ENCODE data around the gene THAP5.
"Not testable (repeated sequence)": the region's sequence is repeated elsewhere in the genome, so short reads cannot be mapped to it uniquely, and the experiment has no call there.

Gene THAP5

GRCh38 chr7:108584211-108584610 lies 14.7 kb upstream of the THAP5 start:
- no peak for DNase-seq

DNA sequence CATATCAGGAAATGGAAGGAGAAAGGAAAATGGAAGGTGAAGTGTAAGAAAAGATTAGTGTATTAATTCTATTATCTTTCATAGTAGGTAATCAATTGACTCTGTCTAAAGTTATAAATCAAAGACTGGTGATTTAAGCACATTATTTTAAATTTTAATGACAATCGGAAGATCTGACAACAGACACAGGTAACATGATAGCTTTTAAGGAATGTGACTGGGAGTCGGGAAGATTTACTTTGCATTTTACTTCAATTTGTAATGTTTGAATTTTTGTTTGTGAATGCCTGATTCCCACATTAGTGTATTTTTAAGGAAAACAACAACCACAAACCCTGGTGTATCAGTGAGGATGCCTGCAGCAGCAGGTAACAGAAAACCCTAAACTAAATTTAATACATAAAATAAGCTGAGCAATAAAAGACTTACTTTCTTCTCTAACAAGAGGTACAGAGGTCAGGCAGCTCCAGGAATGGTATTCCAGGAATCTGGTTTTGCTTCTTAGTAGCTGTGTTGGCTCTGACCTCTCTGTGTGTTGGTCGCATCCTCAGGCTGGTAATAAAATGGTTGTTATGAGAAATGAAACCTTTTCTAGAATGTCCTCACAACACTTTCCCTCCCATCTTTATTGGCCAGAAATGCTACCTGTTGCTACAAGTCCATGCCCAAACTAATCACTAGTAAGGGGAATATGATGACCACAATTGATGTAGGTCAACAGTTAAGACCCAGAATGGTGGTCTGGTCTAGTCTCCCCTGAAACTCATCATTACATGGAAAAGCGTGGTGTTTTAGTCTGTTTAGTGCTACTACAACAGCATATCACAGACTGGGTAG lies 12.4 kb upstream of the THAP5 start:
- no peak for DNase-seq

DNA sequence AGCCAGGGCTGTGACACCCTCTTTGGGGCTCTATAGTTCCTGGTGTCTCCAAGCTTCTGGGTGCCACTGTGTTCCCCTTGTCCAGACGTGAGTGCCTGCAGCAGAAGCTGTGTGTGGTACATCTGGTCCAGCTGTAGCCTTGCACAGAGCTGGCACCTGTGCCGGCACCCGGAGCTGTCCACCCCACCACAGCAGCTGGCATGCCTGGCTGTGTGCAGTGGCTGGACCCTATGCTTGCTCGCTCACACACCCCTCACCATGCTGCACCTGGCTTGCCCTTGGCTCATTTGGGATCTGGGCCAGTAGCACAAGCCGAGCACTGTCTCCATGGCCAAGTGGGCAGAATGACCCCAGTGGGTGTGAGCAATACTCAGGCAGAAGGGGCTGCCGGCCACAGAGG lies 10.8 kb upstream of the THAP5 start:
- DNase-seq, result no peak

DNA sequence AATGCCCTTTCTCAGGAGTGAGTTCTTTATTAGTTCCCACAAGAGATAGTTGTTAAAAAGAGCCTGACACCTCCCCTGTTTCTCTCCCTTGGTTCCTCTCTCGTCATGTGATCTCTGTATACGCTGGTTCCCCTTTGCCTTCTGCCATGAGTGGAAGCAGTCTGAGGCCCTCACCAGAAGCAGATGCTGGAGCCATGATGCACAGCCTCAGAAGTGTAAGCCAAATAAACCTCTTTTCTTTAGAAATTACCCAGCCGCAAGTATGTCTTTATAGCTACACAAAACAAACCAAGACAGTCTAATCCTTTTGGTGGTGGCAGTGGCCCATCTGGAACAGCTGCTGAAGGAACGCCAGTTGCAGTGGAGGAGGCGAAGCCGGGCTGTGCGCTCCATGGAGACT lies 9.4 kb upstream of the THAP5 start:
- DNase-seq, result no peak

GRCh38 chr7:108576116-108576515 lies 6.6 kb upstream of the THAP5 start:
- no peak for DNase-seq

DNA sequence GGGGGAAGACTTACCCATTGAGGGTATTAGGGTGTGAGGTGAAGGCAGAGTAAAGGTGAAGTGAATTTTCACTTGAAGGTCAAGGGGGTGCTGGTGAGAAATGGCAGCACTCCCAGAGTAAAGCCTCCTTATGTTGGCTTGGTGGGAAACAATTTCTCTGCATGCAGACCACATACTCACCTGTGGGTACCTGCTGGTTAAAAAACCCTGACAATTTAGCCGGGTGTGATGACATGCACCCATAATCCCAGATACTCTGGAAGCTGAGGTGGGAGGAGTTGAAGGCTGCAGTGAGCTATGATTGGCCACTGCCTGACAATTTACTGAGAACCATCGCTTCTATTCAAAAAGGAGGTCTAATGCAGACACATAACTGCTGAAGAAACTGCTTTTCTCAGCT lies 5.7 kb upstream of the THAP5 start:
- no peak for DNase-seq

DNA sequence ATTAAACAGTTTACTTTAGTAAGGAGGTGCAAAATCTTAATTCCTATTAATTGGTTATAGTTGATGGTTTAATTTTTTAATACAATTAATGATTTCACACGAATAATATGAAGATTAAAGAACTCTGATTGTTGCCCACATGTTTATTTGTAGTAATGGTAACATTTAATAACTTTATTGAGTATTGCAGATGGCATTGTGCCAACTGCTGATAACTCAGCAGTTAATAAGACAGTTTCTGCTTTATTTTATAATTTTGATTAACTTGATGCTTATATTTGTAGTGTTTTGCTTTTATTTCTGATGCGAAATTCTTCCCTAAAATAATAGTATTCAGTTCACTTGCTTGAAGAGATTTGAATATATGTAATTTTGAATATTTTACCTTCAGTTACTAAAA lies 3.0 kb upstream of the THAP5 start:
- DNase-seq, result no peak

DNA sequence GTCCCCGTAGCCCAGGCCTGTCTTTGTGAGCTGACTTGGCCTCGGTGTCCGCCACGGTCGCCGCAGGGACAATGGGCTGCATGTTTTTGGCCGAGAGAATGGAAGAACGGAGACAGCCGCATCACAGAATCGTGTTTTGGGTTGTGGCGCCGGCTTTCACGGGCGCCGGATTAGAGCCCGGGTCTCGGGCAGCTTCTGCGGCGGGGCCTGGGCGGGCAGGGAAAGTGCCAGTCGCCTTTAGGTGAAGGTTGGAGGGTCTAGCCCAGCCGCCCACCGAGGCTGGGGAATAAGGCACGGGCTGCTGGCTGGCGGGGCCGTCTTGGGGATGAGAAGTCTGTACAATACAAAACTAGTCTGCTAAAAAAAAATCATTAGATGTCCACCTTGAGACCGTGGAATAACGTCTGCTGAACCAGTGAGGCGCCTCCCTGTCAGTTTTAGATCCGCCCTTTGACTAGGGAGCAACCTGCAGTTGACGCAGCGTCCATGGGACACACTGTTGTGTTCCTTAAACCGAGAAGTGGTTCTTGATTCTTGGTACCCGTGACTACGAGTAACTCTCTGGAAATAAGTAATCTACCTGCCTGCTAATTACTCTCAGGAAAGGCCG lies 745 bp upstream of the THAP5 start:
- DNase-seq, result no peak

GRCh38 chr7:108568801-108569380 lies 615 bp downstream of the THAP5 start:
- no peak for DNase-seq

DNA sequence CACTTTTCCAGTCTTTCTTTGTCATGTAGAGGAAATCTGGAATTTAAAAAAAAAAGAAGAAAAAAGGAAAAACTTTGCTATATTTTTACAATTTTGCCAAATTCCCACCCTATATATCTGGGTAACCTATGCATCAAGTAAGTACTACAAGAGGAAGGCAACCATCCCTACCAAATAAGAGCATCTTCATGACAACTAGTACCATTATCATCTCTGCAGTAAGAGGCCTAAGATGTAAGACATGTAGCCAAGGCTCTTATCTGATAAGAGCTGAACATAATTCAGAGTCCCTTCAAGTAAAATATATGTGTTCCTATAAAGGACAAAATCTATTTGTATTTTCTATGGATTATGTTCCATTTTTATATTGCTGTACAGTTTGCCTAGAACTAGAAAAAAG lies 3.5 kb downstream of the THAP5 start:
- DNase-seq, result no peak

DNA sequence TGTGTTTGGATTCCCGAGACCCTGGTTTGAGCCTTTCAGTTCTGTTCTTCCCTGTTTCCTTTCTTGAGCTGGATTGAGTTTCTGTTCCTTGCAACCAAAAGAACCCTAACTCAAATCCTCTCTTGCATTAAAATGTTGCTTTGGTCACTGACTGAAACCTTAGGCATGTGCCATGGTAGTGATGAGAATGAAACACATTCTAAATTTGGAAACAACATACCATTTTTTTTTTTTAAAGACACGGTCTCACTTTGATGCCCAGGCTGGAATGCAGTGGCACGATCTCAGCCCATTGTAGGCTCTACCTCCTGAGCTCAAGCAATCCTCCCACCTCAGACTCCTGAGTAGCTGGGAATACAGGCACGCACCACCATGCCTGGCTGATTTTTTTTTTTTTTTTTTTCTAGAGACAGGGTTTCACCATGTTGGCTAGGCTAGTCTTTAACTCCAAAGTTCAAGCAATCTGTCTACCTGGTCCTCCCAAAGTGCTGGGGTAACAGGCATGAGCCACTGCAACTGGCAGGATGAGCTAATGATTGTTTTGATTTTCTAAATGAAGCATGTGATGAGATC lies 8.4 kb downstream of the THAP5 start:
- no peak for DNase-seq

- DNase-seq, result no peak
These were observed 10.3 kb downstream of the THAP5 start for GRCh38 chr7:108559253-108559652.

- DNase-seq, result no peak
These were observed 11.9 kb downstream of the THAP5 start for GRCh38 chr7:108557617-108558016.

DNA sequence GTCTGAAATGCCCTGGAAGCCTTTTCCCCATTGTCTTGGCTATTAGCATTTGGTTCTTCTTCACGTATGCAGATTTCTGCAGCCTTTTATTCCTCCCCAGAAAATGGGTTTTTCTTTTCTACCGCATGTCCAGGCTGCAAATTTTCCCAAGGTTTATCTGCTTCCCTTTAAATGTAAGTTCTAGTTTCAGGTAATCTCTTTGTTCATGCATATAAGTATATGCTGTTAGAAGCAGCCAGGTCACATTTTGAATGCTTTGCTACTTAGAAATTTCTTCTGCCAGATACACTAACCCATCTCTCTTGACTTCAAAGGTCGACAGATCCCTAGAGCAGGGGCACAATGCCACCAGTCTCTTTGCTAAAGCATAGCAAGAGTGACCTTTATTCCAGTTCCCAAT lies 12.3 kb downstream of the THAP5 start:
- DNase-seq, result no peak

- DNase-seq, result not testable (repeated sequence)
These were observed 12.8 kb downstream of the THAP5 start for GRCh38 chr7:108556665-108557064.

GRCh38 chr7:108548141-108548896 lies 21.2 kb downstream of the THAP5 start:
- not testable (repeated sequence) for DNase-seq

DNA sequence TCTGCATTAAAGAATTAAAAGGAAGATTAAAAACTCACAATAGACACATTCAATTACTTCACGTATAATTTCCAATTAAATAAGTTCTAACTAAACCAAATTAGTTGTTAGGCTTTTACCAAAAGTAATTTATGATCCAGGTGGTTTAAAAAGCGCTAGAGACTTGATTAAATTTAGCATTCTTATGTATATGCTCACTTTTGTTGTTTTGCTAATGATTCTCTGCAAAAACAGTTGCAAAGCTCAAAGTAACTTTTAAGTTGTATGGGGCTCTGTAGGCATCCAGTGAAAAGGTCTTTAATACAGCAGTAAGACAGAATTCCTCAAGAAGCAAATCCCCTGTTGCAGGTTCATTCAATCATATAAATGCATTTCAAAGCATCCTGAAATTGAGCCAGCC lies 28.0 kb downstream of the THAP5 start:
- DNase-seq, result no peak

DNA sequence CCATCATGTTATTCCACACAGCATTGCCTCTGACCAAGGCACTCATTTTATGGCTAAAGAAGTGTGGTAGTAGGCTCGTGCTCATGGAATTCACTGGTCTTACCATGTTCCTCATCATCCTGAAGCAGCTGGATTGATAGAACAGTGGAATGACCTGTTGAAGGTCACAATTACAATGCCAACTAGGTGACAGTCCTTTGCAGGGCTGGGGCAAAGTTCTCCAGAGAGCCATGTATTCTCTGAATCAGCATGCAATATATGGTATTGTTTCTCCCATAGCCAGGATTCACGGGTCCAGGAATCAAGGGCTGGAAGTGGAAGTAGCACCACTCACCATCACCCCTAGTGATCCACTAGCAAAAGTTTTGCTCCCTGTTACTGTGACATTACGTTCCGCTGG lies 30.8 kb downstream of the THAP5 start:
- DNase-seq, result not testable (repeated sequence)

DNA sequence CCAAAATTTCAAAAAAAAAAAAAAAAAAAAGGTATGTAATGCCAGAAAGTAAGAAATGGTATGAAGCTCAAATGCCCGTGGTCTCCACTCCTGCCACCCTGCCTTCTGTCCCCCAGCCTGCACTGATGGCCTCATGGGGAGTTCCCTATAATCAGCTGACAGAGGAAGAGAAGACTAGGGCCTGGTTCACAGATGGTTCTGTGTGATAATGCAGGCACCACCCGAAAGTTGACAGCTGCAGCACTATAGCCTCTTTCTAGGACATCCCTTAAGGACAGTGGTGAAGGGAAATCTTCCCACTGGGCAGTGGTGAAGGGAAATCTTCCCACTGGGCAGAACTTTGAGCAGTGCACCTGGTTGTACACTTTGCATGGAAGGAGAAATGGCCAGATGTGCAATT lies 31.3 kb downstream of the THAP5 start:
- DNase-seq, result not testable (repeated sequence)

GRCh38 chr7:108537229-108537628 lies 32.3 kb downstream of the THAP5 start:
- no peak for DNase-seq

- no peak for DNase-seq
These were observed 33.8 kb downstream of the THAP5 start for GRCh38 chr7:108535744-108536143.

GRCh38 chr7:108535257-108535656 lies 34.2 kb downstream of the THAP5 start:
- DNase-seq, result no peak

- DNase-seq, result no peak
These were observed 35.8 kb downstream of the THAP5 start for GRCh38 chr7:108533712-108534111.
